HG03521 (cell line): ENCODE data around the gene CLEC1A.
A peak's percentile ranks its signal among the peaks of the same experiment; 100 is the strongest.

Experiments
- ATAC-seq: cut with Tn5 transposase; IDR thresholded peaks from one replicate; pipeline ENCODE4 v1.9.1; 2021; ENCODE audit warnings: mild to moderate bottlenecking, moderate library complexity; ENCODE audit not compliant: unreplicated experiment

The CLEC1A gene, protein sequence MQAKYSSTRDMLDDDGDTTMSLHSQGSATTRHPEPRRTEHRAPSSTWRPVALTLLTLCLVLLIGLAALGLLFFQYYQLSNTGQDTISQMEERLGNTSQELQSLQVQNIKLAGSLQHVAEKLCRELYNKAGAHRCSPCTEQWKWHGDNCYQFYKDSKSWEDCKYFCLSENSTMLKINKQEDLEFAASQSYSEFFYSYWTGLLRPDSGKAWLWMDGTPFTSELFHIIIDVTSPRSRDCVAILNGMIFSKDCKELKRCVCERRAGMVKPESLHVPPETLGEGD

DNA sequence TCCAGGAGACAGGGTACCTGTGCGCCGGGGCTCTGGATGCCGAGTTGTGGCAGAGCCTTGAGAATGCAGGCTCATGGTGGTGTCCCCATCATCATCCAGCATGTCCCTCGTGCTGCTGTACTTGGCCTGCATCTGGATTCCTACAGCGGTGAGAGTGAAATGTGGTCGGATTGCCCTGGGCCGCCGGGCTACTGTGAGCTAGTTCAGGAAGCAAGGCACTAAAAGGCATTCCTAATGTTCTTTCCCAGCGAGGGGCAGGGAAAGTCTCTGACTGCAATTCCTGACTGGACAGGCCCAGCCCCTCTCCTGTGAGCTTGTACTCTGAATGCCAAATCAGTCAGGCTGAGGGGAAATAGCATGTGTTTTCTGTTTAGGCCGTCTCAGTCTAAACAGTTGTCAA, at the start of gene CLEC1A:
TSS of gene CLEC1A (minus strand) at position 195 of the 400 bp plus-strand sequence. CDS start at position 132, 63 bp downstream.
- ATAC-seq, result no peak

DNA sequence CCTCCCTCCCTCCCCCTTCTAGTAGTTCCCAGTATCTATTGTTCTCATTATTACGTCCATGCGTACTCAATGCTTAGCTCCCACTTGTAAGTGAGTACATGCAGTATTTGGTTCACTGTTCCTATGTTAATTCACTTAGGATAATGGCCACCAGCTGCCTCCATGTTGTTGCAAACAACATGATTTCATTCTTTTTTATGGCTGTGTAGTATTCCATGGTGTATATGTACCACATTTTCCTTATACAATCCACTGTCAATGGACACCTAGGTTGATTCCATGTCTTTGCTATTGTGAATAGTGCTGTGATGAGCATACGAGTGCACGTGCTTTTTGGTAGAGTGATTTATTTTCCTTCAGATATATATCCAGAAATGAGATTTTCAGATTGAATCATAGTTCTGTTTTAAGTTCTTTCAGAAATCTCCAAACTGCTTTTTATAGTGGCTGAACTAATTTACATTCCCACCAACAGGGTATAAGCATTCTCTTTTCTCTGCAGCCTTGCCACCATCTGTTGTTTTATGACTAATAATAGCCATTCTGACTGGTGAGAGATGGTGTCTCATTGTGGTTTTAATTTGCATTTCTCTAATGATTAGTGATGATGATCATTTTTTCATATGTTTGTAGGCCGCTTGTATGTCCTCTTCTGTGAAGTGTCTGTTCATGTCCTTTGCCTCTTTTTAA, 49.1 kb upstream of the CLEC1A start:
- peak; percentile 62 for ATAC-seq

DNA sequence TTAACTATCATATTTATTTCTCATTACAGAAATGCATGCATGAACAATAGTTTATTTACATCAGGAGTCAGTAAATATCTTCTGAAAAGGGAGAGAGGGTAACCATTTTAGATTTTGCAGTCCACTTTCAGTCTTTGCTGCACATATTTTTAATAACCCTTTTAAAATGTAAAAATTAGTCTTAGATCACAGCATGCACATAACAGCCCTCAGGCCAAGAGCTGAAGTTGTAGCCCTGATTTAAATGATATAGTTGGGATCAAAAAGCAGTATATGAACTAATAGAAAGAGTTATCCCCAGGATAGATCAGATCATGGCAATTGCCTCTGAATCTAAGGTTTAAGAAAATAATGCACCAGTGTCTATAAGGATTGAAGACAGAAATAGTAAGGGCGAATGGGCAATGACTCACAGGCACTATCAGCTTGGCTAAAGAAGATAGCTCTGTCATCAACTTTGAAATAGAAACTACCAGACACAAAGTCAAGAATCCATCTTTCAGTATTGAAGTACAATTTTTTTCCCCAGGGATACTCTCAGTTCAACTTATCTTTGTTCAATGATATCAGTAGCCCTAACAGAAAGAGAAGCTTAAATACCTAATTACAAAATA, 44.3 kb upstream of the CLEC1A start:
- ATAC-seq, result no peak

DNA sequence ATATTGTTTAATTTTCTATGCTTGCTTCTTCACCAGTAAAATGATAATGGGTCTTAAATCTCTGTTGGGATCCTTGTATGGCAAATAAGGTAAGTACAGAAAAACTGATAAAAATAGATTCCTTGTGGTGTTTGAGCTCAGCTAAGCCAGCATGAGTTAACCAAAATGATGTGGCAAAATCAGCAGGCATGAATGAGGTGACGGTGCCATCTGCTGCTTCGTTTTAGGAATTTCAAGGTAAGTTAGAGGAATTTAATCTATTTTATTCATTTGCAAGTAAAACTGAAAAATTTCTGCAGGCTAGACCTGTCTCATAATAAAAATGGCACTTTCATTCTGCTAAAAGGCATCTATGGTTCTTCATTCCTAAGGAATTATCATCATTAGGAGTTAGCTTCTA, 41.2 kb upstream of the CLEC1A start:
- ATAC-seq, result no peak

DNA sequence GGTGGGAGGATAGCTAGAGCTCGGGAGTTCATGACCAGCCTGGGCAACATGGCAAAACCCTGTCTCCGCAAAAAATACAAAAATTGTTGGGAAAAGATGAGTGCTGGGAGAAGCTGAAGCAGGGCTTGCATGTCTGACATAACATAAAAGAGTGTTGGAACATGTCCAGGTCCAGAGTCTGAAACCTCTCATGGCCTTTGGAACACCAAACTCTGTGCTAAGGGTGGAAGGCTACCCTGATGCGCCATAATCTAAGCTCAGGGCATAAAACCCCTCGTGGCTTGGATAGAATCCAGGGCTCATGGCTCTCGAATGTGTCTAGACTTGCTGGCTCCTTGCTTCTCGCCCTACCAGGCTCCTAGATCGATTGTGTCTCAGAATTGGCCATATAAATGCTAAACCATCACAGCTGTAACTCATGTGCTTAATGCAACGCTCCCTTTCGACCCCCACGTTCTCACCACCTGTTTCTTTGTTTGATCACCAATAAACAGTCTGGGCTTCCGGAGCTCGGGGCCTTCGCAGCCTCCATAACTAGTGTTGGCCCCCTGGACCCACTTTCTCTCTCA, 37.9 kb upstream of the CLEC1A start:
- ATAC-seq, result no peak

DNA sequence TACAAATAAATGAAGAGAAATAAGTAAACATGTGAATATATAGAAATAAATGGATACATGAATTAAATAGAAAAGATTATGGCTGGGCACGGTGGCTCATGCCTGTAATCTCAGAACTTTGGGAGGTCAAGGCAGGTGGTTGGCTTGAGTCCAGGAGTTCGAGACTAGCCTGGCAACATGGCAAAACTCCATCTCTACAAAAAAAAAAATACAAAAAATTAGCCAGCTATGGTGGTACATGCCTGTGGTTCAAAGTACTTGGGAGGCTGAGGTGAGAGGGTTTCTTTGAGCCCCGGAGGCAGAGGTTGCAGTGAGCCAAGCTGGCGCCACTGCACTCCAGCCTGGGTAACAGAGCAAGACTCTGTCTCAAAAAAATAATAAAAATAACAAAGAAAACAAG, 36.3 kb upstream of the CLEC1A start:
- no peak for ATAC-seq

DNA sequence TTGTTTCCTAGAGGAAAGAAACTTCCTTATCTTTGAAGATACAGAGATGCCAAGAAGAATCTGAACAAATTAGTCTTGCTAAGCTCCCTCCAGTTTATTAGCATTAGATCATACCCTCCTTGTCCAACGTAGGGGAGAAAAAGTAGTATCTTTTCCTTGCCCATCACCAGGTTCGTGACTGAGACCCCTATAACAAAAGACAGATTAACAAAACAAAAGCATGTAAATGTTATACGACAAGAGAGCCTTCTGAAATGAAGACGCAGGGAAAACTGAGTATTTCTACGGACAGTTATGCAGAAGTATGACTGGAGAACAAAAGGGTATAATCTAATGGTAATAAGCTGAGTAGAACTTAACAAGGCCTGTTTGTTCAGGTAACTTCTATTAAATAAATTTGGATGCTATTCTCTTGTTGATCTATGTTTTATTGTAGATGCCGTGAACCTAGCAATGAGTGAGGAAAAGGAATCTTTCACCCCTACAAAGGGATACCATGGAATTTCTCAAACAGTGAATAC, 34.1 kb upstream of the CLEC1A start:
- ATAC-seq, result no peak

DNA sequence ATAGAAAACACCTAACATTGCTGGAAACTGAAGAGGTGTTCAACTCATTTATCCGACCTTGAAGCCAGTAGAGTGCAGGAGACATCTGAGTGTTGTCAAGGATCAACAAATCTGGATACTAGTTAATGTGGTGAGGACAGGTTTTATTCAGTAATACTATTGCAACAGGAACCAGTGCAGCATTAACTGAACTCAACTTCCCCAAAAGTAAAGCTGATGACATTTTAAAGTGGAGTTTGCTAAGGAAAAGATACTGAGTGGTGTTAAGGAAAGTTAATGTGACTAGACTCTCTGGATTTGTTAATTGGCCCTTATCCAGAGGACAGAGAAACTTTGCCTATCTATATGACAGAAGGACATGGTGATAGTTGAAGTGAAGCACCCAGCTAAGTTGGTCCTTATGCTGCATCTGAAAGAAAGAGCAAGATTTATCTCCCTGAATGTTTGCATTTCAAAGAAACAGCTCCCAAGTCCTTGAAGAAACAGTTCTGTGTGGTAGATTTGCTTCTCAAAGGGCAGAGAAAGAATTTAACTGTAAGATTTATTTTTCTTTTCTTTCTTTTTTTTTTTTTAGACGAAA, 32.4 kb upstream of the CLEC1A start:
- ATAC-seq, result no peak

DNA sequence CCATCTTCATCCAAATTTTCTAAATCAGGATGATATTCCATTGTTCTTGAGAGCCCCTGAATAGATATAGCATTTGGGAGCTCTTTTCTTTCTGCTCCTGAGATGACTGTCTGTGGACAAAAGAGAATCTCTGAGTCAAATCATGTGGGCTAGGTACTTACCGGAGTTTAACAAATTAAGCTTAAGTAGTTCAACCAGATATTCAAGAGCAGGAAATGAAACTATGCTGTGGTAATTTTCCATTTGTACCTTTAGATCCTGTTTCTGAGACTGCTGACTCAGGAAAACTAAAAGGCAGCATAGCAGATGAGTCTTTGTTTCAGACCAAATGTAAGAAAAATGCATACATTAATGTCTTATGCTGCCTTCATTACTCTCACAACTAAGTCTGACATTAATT, 31.3 kb upstream of the CLEC1A start, which contains the start of gene CLEC7A:
TSS of gene CLEC7A (minus strand) at position 158 of the 400 bp plus-strand sequence. CDS start at position 41, 117 bp downstream.
- no peak for ATAC-seq

DNA sequence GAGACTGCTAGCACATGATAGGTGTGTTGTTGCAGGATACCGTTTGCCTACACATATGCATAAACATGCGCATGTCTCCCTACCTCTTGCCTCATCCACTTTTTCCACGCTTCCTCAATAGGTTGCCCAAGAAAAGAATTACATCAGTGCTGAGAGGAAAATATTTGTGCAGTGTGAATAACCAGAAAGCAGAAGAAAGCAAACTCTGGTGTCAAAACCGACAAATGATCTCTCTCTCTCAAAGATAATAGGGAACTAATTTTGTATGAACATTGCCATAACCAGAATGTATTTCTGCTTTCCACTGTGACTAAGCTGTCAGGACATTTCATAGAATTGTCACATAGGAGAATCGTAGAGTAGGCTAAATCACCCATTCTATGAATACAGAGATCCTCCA, 29.9 kb upstream of the CLEC1A start:
- ATAC-seq, result no peak

DNA sequence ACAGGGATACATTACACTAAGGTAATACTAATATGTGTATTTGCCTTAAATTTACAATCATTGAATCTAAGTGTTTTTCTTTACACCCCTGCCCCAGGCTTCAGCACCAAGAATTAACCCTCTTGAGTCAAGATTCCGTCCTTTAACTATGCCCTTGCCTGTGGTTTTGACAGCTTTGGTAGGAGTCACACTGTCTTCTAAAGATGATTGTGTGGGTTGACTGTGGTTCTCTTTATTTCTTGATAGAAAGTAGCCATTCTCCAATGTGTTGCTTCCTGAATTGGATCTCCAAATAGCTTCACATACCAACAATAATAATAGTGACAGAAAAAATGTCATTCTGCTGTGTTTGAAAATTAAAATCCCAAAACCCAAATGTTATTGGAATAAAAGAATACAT, 27.6 kb upstream of the CLEC1A start:
- ATAC-seq, result no peak

DNA sequence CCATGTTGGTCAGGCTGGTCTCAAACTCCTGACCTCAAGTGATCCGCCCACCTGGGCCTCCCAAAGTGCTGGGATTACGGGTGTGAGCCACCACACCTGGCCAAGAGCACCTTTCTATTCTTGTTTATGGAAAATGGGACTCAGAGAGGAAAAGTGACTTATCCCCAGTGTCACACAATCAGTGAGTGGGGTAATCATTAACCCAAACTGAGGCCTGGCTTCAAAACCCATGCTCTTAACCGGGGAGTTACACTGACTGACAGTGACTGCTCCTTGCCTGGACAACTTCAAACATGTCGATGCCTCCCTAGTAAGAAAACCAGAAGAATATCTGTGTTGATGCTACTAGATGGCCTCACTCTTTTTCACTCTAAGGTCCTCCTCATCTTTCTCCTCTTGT, 23.9 kb upstream of the CLEC1A start:
- no peak for ATAC-seq

DNA sequence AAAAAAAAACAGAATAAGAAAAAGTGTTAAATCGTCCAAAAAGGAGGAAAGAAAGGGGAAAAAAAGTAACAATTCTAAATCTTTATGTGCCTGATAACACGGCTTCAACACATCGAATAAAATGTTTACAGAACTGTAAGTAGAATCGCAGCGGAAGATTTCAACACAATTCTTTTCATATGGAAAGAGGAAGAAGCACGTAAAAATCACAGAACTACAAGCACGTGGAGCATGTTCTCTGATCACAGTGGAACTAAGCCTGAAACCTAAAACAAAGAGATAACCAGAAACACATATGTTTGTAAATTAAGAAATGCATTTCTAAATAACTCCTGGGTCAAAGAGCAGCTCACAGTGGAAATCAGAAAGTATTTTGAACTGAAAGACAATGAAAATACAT, 22.5 kb upstream of the CLEC1A start:
- no peak for ATAC-seq

DNA sequence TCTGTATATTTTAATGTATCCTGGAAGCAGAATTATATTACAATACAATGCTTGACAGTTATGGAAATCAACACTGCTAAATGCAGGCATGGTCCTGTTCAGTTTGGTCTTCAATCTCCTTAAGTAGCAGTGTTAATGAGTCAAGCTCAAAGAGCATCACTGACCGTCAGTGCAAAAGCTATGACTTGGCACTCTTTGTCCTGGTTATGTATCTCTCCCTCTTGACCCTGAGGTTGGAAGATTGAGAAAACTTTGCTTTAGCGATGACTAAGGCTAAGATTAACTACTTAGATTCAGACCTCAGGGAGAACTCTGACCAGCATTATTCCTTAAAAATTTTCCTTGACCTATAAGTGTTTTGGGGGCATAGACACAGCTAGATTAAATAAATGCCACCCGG, 20.3 kb upstream of the CLEC1A start:
- ATAC-seq, result no peak

DNA sequence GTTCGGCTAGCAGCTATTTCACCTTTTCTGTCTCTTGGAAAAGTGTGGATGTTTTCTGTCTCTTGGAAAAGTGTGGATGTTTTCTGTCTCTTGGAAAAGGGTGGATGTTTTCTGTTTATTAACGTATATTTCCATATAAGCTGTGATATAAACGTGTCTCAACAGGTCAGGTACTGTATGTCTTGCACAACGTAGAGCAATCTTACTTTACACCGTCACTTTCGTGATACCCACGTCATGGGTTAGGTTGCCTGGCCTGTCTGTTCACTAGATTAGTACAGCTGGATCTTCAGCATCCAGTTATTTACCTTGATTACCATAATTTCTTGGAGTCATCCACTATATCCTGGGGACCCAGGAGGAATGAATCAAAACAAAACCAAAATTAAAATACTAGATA, 17.1 kb upstream of the CLEC1A start:
- no peak for ATAC-seq

DNA sequence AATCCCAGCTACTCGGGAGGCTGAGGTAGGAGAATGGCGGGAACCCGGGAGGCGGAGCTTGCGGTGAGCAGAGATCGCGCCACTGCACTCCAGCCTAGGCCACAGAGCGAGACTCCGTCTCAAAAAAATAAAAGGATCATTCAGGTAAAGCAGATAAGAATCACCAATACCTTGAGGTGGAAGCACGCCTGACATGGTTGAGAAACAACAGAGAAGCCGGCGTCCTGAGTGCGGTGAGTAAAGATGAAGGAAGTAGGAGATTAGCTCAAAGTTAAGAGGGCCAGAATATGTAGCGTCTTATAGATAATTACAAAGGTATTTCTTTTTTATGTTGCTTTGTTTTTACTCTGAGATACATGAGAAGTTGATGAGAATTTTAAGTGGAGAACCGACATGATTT, 16.5 kb upstream of the CLEC1A start:
- no peak for ATAC-seq

DNA sequence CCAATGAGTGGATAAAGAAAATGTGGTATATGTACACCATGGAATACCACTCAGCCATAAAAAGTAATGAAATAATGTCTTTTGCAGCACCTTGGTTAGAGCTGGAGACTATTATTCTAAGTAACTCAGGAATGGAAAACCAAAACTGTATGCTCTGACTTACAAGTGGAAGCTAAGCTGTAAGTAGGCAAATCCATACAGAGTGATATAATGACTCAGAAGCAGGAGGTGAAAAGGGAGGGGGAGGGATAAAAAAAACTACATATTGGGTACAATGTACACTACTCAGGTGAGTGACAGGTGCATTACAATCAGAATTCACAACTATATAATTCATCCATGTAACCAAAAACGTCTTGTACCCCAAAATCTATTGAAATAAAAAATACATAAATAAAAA, 15.1 kb upstream of the CLEC1A start:
- no peak for ATAC-seq

DNA sequence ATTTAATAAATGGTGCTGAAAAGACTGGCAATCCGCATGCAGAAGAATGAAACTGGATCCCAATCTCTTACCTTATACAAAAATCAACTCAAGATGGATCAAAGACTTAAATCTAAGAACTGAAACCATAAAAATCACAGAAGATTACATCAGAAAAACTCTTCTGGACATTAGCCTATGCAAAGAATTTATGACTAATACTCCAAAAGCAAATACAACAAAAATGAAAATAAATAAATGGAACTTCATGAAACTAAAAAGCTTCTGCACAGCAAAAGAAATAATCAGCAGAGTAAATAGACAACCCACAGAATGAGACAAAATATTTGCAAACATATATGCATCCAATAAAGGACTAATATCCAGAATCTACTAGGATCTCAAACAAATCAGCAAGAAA, 14.3 kb upstream of the CLEC1A start:
- ATAC-seq, result no peak

DNA sequence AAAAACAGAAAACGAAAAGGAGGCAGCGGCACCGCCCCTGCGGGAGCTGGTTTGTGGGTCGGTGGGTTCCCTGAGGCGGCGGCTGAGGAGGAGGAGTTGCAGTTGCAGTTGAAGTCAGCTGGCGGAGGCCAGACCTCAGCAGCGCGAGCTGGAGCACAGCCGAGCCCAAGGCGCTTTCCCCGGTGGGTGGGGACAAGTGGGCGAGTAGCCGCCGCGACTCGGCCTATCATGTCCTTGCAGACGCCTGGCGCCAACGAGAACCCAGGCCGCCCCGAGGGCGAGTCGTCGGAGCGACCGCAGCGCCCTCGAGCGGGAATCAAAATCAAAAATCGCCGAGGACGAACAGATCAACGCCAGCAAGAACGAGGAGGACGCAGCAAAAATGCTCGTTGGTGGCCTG, 12.7 kb upstream of the CLEC1A start:
- ATAC-seq, result no peak

DNA sequence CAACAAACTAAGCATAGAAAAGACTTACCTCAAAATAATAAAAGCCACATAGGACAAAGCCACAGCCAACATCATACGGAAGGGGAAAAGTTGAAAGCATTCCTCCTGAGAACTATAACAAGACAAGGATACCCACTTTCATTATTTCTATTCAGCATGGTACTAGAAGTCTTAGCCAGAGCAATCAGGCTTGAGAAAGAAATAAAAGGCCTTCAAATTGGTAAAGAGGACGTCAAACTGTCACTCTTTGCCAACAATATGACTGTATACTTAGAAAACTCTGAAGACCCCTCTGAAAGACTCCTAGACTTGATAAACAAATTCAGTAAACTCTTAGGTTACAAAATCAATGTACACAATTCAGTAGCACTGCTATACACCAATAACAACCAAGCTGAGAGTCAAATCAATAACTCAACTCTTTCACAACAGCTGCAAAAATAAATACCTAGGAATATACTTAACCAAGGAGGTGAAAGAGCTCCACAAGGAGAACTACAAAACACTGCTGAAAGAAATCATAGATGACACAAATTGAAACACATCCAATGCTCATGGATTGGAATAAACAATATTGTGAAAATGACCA, 11.6 kb upstream of the CLEC1A start:
- ATAC-seq, result no peak

DNA sequence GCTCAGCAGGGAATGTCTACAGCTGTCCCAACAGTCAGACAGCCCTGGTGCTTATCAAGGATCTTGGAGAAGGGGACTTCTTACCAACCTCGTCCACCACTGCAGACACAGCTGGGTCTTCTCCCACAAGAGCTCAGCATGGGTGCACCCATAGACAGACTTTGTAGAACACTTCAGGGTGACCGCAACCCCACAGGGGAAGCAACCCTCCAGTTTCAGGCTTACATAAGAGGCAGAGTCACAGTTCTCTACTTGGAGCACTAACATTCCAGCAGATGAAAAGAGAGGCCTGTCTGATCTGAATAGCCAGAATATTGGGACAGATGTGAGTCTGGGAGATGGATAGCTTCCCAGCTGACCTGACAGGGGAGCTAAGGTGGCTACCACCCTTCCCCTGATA, 3.5 kb upstream of the CLEC1A start:
- no peak for ATAC-seq
